Fibroblast of pulmonary artery (primary cell): ENCODE results near the gene SERPINB10.
A peak's percentile ranks its signal among the peaks of the same experiment; 100 is the strongest.

Experiments used
- DNase-seq: peaks from one replicate; pipeline ENCODE4 v3.0.0-alpha.2; 2010; ENCODE audit warnings: low read depth
- H3K4me3 ChIP-seq: replicated peaks from 2 replicates; pipeline ENCODE4 v1.5.1; 2011; ENCODE audit warnings: low read depth, mild to moderate bottlenecking, control low read depth, low read length, moderate library complexity
- TF ChIP-seq, protein P1 (sequence below): IDR thresholded peaks from 2 replicates; pipeline ENCODE4 v1.5.1; 2011; ENCODE audit warnings: mild to moderate bottlenecking, control low read depth, low read length, inconsistent platforms; ENCODE audit errors: missing control alignments

Gene SERPINB10

DNA sequence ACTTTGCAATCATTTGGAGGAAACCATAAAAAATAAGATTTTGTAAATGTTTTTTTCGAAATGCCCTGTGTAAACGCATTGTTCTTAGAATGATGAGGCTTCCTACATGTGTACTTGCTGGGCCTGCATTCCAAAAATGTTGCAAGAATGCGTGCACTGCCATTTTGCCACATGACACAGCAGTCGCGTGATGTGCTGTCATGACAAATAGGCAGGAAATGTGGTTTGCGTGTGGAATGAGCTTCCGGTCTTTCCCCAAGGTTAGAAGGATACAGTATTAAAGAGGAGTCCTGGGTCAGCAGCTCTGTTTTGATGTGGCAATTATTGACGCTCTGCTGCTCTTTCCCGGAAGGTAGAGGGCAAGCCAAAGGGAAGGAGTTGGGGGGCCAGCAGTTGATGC lies 38.4 kb upstream of the SERPINB10 start:
- no peak overlapping the region for H3K4me3 ChIP-seq
- TF ChIP-seq, protein P1, sequence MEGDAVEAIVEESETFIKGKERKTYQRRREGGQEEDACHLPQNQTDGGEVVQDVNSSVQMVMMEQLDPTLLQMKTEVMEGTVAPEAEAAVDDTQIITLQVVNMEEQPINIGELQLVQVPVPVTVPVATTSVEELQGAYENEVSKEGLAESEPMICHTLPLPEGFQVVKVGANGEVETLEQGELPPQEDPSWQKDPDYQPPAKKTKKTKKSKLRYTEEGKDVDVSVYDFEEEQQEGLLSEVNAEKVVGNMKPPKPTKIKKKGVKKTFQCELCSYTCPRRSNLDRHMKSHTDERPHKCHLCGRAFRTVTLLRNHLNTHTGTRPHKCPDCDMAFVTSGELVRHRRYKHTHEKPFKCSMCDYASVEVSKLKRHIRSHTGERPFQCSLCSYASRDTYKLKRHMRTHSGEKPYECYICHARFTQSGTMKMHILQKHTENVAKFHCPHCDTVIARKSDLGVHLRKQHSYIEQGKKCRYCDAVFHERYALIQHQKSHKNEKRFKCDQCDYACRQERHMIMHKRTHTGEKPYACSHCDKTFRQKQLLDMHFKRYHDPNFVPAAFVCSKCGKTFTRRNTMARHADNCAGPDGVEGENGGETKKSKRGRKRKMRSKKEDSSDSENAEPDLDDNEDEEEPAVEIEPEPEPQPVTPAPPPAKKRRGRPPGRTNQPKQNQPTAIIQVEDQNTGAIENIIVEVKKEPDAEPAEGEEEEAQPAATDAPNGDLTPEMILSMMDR = no peak
- peak; percentile 77 for DNase-seq

DNA sequence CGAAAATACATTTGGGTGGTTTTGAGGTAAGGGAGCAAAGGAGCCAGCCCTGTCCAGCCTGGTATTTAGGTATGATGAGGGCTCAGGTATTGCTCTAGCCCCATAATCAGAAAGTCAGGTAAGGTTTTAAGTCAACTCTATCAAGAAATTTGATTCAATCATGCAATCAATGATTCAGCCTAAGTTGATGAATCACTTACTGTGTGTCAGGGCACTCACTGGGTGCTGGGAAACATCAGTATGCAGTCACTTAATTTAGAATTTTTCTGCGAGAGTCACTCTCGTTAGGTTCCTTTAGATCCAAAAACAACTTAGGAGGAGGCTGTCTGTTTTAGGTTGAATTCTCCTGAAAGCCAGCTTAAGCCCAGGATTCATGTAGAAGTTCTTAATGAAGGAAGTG lies 37.9 kb upstream of the SERPINB10 start:
- no peak overlapping the region for H3K4me3 ChIP-seq
- DNase-seq = no peak
- TF ChIP-seq, protein P1 = no peak

DNA sequence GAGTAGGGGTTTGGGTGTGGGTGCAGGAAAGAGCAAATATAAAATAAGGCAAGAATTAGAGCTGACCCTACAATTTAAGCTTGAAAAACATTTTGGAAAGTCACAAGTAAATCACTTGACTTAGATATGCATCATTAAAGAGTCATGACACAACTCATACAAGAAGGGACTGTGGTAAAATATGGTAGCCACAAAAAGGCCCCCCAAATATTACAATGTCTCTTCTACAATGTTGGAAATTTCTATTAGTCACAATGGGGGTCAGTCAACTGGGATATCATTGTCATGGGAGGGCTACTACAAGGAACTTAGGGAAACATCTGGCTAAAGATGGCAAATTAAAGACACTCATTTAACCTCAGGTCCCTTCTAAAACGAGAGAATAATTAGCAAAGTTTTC lies 35.9 kb upstream of the SERPINB10 start:
- no peak overlapping the region for H3K4me3 ChIP-seq
- DNase-seq = no peak
- TF ChIP-seq, protein P1 = no peak

DNA sequence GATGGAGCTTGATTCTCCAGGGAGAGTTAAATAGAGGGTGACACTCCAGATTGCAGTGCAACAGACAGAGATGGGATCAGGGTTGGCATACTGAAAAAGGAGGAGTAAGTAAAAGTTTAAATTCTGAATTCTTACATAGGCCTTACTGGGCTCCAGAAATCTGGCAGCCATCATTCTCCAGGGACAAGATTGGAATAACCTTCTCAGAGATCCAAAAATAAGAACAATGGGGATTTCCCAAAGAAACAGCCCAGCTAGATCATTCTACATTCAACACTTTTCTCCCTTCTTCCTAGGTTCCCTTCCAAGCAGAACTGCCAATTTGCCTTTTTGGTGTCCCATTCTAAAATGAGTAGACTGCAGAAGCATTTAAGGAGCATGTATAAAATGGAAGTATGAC lies 35.2 kb upstream of the SERPINB10 start:
- TF ChIP-seq, protein P1 = no peak
- no peak overlapping the region for H3K4me3 ChIP-seq
- no peak for DNase-seq

DNA sequence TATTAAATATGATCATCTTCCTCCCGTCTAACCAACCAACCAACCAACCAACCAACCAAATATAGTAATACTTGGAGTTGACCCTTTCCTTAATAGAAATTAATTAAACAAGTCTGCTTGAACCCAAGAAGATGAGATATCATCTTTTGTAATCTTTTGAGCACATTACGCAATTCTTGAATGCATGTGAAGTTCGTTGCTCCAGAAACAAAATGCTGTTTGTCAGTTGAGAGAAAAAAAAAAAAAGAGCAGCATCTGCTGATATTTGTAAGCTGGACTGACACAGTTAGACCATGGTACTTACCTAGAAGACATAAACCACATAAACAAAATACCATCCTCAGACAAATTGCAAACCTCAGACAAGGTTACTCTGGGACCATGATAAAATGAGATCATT lies 29.4 kb upstream of the SERPINB10 start:
- H3K4me3 ChIP-seq = no peak overlapping the region
- DNase-seq = peak; percentile 48
- TF ChIP-seq, protein P1 = no peak

DNA sequence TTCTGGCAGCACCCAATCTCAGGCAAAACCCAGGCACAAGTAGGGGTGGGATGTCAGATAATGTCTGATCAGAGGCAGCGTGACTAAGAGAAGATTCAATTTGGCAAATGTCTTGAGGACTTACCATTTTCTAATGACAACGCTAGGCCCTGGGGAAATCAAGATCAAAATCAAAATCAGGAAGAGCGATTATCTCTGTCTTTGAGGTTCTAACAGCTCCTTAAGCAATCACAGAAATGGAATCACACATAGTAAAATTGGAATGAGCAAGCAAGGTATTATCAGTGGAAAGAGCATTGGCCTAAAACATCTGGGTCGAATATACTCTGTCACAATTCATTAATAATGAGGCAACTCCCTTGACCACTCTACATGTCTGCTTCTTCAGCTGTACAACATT lies 28.8 kb upstream of the SERPINB10 start:
- H3K4me3 ChIP-seq = no peak overlapping the region
- no peak for DNase-seq
- TF ChIP-seq, protein P1 = no peak

DNA sequence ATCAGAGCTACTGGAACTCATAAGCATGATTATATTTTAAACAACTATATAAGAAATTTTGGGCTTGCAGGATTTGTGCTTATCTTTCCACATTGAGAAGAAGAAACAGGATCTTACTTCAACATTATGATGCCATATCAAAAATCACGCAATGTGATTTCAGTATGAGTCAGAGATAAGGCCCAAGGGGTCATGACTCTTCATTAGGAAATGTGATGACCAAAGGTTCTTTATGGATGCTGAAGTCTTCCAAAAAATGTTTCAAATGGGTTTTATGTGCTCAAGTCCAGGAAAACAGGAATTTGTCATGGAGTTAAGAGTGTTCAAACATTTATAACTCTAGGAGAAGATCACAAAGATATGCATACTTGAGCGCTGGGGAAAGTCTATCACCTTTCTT lies 28.0 kb upstream of the SERPINB10 start:
- H3K4me3 ChIP-seq = no peak overlapping the region
- peak; percentile 35 for DNase-seq
- TF ChIP-seq, protein P1 = no peak
